ENCODE results near the gene TNFAIP8. TPM values are rescaled to one million over a fixed set of nuclear protein-coding genes. Genes with fewer than 3 reads are reported as not detected.

TNFAIP8 gene
- total and polyA plus RNA-seq, 2 donors (not counting 1 experiment from before 2014, with no cell fraction given): 67.3 to 109 TPM

DNA sequence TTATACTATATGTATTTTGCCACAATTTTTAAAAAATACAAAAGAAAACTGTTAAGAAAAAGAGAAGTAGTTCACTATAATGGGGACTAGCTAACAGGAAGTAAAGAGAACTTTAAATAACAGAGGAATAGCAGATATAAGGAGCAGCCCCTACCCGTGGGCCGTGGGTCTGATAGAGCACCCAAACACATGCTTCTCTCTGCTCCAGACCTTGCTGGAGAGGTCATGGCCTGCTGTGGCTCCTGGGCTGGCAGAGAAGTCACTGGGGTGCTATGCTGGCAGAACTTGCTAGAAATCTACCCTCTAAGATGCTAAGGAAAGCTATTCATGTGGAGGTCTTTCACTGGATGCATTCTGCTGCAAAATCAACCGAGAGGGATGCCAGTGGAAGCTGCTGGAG lies 10.0 kb upstream of the TNFAIP8 start:
- TF ChIP-seq, protein P1, sequence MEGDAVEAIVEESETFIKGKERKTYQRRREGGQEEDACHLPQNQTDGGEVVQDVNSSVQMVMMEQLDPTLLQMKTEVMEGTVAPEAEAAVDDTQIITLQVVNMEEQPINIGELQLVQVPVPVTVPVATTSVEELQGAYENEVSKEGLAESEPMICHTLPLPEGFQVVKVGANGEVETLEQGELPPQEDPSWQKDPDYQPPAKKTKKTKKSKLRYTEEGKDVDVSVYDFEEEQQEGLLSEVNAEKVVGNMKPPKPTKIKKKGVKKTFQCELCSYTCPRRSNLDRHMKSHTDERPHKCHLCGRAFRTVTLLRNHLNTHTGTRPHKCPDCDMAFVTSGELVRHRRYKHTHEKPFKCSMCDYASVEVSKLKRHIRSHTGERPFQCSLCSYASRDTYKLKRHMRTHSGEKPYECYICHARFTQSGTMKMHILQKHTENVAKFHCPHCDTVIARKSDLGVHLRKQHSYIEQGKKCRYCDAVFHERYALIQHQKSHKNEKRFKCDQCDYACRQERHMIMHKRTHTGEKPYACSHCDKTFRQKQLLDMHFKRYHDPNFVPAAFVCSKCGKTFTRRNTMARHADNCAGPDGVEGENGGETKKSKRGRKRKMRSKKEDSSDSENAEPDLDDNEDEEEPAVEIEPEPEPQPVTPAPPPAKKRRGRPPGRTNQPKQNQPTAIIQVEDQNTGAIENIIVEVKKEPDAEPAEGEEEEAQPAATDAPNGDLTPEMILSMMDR (IDR thresholded peaks at IDR 0.05): no peak
- TF ChIP-seq EZH2 (IDR thresholded peaks at IDR 0.05; ENCODE audit: borderline replicate concordance, insufficient read depth, low read depth, low read length, poor library complexity, severe bottlenecking): no peak
- Mint-ChIP-seq H3K4me3 (peak overlapping the region; percentile 65), H3K4me1 (peaks cover 94% of the 10 kb centered on the region), H3K9me3 (ENCODE audit: insufficient read depth) (no peaks in the 10 kb centered on the region), H3K27me3 (no peaks in the 10 kb centered on the region), H3K27ac (peak overlapping the region; percentile 84)
- DNase-seq: no peak
- ChIA-PET POLR2A (interaction anchor here (2.1 kb wide), 1 partner anchor 11 kb away, joined by 8 read pairs; the partner anchor contains the start of gene TNFAIP8), CTCF (interaction anchor here (1.1 to 20.0 kb wide), 6 partner anchors 10 to 358 kb away, joined by 3 to 209 read pairs (median 12); partner anchors contain the start of genes DTWD2 and TNFAIP8)
- Histone ChIP-seq H3K36me3 (replicated peaks in 1 of 2; ENCODE audit: control extremely low read depth in 1 of 2, control insufficient read depth in 1 of 2, extremely low read depth in 1 of 2, insufficient read depth in 2 of 2, low read length in 1 of 2) (peaks cover 0 to 13% of the 10 kb centered on the region in 2 experiments), H3K4me3 (ENCODE audit: control extremely low read depth in 1 of 5, extremely low read depth in 1 of 5, insufficient read depth in 1 of 5, low read depth in 2 of 5, low read length in 4 of 5) (peak overlapping the region in 1 of 5 experiments; percentile 28), H4K20me1 (ENCODE audit: control insufficient read depth, insufficient read depth, low read length, poor library complexity, severe bottlenecking) (peaks cover 16% of the 10 kb centered on the region), H3K27me3 (replicated peaks in 1 of 4; ENCODE audit: control extremely low read depth in 1 of 4, control insufficient read depth in 3 of 4, insufficient read depth in 4 of 4, low read length in 3 of 4) (no peaks in the 10 kb centered on the region), H3K27ac (ENCODE audit: low read length in 2 of 2) (peak overlapping the region; percentile 34 to 91), H3K4me2 (replicated peaks; ENCODE audit: low read depth, low read length, poor library complexity, severe bottlenecking) (peak overlapping the region; percentile 60), H2AFZ (ENCODE audit: insufficient read depth, low read depth, low read length, poor library complexity, severe bottlenecking) (peak overlapping the region; percentile 6), H3K9ac (ENCODE audit: low read length) (peak overlapping the region; percentile 22), H3K9me3 (ENCODE audit: control extremely low read depth in 1 of 3, control insufficient read depth in 2 of 3, insufficient read depth in 1 of 3, low read length in 2 of 3) (peaks cover 0 to 10% (median 0%) of the 10 kb centered on the region in 3 donors), H3K79me2 (ENCODE audit: control insufficient read depth, insufficient read depth, low read length) (peaks cover 89% of the 10 kb centered on the region), H3K4me1 (ENCODE audit: control insufficient read depth in 2 of 2, insufficient read depth in 2 of 2, low read length in 2 of 2) (peaks cover 93 to 94% of the 10 kb centered on the region in 2 donors)
- no peak for ATAC-seq (ENCODE audit: low read depth)
- WGBS (ENCODE audit: insufficient coverage): 83% methylated on average over 1 of the region's 3 CpGs
- intact Hi-C loops (cut with micrococcal nuclease): no loop called here

DNA sequence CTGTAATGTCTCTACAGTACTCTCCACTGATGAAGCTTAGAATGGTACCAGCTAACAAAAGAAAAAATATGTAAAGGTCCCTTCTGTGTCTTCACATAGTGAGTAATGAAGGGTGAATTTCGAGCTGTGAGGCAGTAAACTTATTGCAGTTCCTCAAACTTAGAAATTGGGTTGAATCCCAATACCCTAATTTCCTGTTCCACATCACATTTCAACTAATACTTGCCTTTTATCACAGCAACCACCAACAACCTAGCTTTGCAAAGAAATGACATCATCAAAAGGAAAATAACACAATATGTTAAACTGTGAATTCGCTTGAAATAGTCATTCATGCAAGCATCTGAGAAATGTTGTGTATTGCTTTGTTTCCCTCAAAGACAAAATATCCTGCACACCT lies 9.4 kb upstream of the TNFAIP8 start:
- Histone ChIP-seq H2AFZ (ENCODE audit: insufficient read depth, low read depth, low read length, poor library complexity, severe bottlenecking) (peak overlapping the region; percentile 6), H3K4me3 (ENCODE audit: control extremely low read depth in 1 of 5, extremely low read depth in 1 of 5, insufficient read depth in 1 of 5, low read depth in 2 of 5, low read length in 4 of 5) (peak overlapping the region in 1 of 5 experiments; percentile 28), H3K27me3 (replicated peaks in 1 of 4; ENCODE audit: control extremely low read depth in 1 of 4, control insufficient read depth in 3 of 4, insufficient read depth in 4 of 4, low read length in 3 of 4) (no peaks in the 10 kb centered on the region), H3K79me2 (ENCODE audit: control insufficient read depth, insufficient read depth, low read length) (peaks cover 89% of the 10 kb centered on the region), H3K27ac (ENCODE audit: low read length in 2 of 2) (peak overlapping the region; percentile 34 to 91), H3K4me2 (replicated peaks; ENCODE audit: low read depth, low read length, poor library complexity, severe bottlenecking) (peak overlapping the region; percentile 60), H4K20me1 (ENCODE audit: control insufficient read depth, insufficient read depth, low read length, poor library complexity, severe bottlenecking) (peaks cover 16% of the 10 kb centered on the region), H3K9me3 (ENCODE audit: control extremely low read depth in 1 of 3, control insufficient read depth in 2 of 3, insufficient read depth in 1 of 3, low read length in 2 of 3) (peaks cover 0 to 10% (median 0%) of the 10 kb centered on the region in 3 donors), H3K36me3 (replicated peaks in 1 of 2; ENCODE audit: control extremely low read depth in 1 of 2, control insufficient read depth in 1 of 2, extremely low read depth in 1 of 2, insufficient read depth in 2 of 2, low read length in 1 of 2) (peaks cover 0 to 13% of the 10 kb centered on the region in 2 experiments), H3K9ac (ENCODE audit: low read length) (peak overlapping the region; percentile 22), H3K4me1 (ENCODE audit: control insufficient read depth in 2 of 2, insufficient read depth in 2 of 2, low read length in 2 of 2) (peaks cover 93 to 94% of the 10 kb centered on the region in 2 donors)
- no peak for ATAC-seq (ENCODE audit: low read depth)
- TF ChIP-seq EZH2 (IDR thresholded peaks at IDR 0.05; ENCODE audit: borderline replicate concordance, insufficient read depth, low read depth, low read length, poor library complexity, severe bottlenecking): no peak
- TF ChIP-seq, protein P1 (IDR thresholded peaks at IDR 0.05): no peak
- Mint-ChIP-seq H3K27ac (peak overlapping the region; percentile 84), H3K27me3 (no peaks in the 10 kb centered on the region), H3K4me1 (peaks cover 93% of the 10 kb centered on the region), H3K4me3 (peak overlapping the region; percentile 65), H3K9me3 (ENCODE audit: insufficient read depth) (no peaks in the 10 kb centered on the region)
- intact Hi-C loops (cut with micrococcal nuclease): no loop called here
- no peak for DNase-seq
- ChIA-PET POLR2A (interaction anchor here (2.1 kb wide), 1 partner anchor 10 kb away, joined by 8 read pairs; the partner anchor contains the start of gene TNFAIP8), CTCF (interaction anchor here (0.7 to 20.0 kb wide), 7 partner anchors 10 to 358 kb away, joined by 3 to 209 read pairs (median 10); partner anchors contain the start of genes DTWD2 and TNFAIP8)
- no CpG with 5 or more reads among the region's 2 CpGs for WGBS (ENCODE audit: insufficient coverage)
